ENCODE measurements around the gene DLGAP1.
"Not testable (repeated sequence)": the region's sequence is repeated elsewhere in the genome, so short reads cannot be mapped to it uniquely, and the experiment has no call there.

The DLGAP1 gene

GRCh38 chr18:3652380-3653262, 802.5 kb downstream of the DLGAP1 start:
- no peak overlapping the region for H3K4me3 ChIP-seq (ENCODE audit: low read depth, low read length)
- TF ChIP-seq CTCF (IDR thresholded peaks at IDR 0.05; ENCODE audit: borderline replicate concordance, insufficient read depth, low read depth, low read length): no peak

GRCh38 chr18:3651266-3651665, 803.8 kb downstream of the DLGAP1 start:
- no peak overlapping the region for H3K4me3 ChIP-seq (ENCODE audit: low read depth, low read length)
- TF ChIP-seq CTCF (IDR thresholded peaks at IDR 0.05; ENCODE audit: borderline replicate concordance, insufficient read depth, low read depth, low read length): no peak

- not testable (repeated sequence) for H3K4me3 ChIP-seq (ENCODE audit: low read depth, low read length)
Measured at GRCh38 chr18:3650521-3651042, 804.5 kb downstream of the DLGAP1 start.

- no peak overlapping the region for H3K4me3 ChIP-seq (ENCODE audit: low read depth, low read length)
- no peak for TF ChIP-seq CTCF (IDR thresholded peaks at IDR 0.05; ENCODE audit: borderline replicate concordance, insufficient read depth, low read depth, low read length)
Measured at GRCh38 chr18:3649633-3650426, 805.3 kb downstream of the DLGAP1 start.

- H3K4me3 ChIP-seq (ENCODE audit: low read depth, low read length): no peak overlapping the region
- no peak for TF ChIP-seq CTCF (IDR thresholded peaks at IDR 0.05; ENCODE audit: borderline replicate concordance, insufficient read depth, low read depth, low read length)
Measured at GRCh38 chr18:3649135-3649632, 805.9 kb downstream of the DLGAP1 start.

GRCh38 chr18:3648641-3649040, 806.5 kb downstream of the DLGAP1 start:
- no peak for TF ChIP-seq CTCF (IDR thresholded peaks at IDR 0.05; ENCODE audit: borderline replicate concordance, insufficient read depth, low read depth, low read length)
- H3K4me3 ChIP-seq (ENCODE audit: low read depth, low read length): no peak overlapping the region

- TF ChIP-seq CTCF (IDR thresholded peaks at IDR 0.05; ENCODE audit: borderline replicate concordance, insufficient read depth, low read depth, low read length): no peak
Measured at GRCh38 chr18:3648200-3648599, 806.9 kb downstream of the DLGAP1 start.

More at GRCh38 chr18:3648200-3648599, 806.9 kb downstream of the DLGAP1 start:
- H3K4me3 ChIP-seq (ENCODE audit: low read depth, low read length): no peak overlapping the region

Data from GM12875 (cell line).